Prostate gland (tissue), 2 donors: Measurements from ENCODE around the gene CR2.

Experiments
- CTCF ChIP-seq, 4 experiments: fragments of 200-600 bp in 2 of 4; fragments of 450-650 bp in 2 of 4; sonication (generic) in 2 of 4; IDR thresholded peaks; 1 replicate in 3 of 4; 2 replicates in 1 of 4; pipeline ENCODE4 v1.5.1; 2016 to 2019; ENCODE audit warnings: antibody characterized with exemption in 4 of 4, mild to moderate bottlenecking in 2 of 4, moderate library complexity in 2 of 4
- POLR2A ChIP-seq: fragments of 450-650 bp; IDR thresholded peaks from one replicate; pipeline ENCODE4 v1.6.1; 2016; ENCODE audit warnings: antibody characterized with exemption, mild to moderate bottlenecking
- POLR2AphosphoS5 ChIP-seq: sonication (generic); formaldehyde crosslinking; IDR thresholded peaks from one replicate; pipeline ENCODE4 v1.6.1; 2017; ENCODE audit warnings: antibody characterized with exemption

- TF ChIP-seq CTCF (IDR thresholded peaks at IDR 0.05): no peak
- TF ChIP-seq POLR2A: no peak
- TF ChIP-seq POLR2AphosphoS5: no peak
These were observed 40.0 kb downstream of the CR2 start for GRCh38 chr1:207494171-207494570.
